Fibroblast of skin of scalp (primary cell): ENCODE data around the gene LRFN4. TPM values are rescaled to one million over a fixed set of nuclear protein-coding genes. Genes with fewer than 3 reads are reported as not detected.
A peak's percentile ranks its signal among the peaks of the same experiment; 100 is the strongest.
"Not testable (repeated sequence)": the region's sequence is repeated elsewhere in the genome, so short reads cannot be mapped to it uniquely, and the experiment has no call there.

Experiments used
- DNase-seq: peaks from one replicate; pipeline ENCODE4 v3.0.0-alpha.2; 2013
- polyA plus RNA-seq, 2 experiments: library from polyadenylated mRNA; unstranded; fragments of 120-200 nt; gene quantifications; one replicate each; pipeline ENCODE4 v1.2.1, GENCODE V29; 2013; ENCODE audit not compliant: insufficient read length in 2 of 2

LRFN4 gene
- 21.9 TPM for polyA plus RNA-seq (2013, experiment 1 of 2; ENCODE audit: insufficient read length)
- 21.7 TPM for polyA plus RNA-seq (2013, experiment 2 of 2; ENCODE audit: insufficient read length)

DNA sequence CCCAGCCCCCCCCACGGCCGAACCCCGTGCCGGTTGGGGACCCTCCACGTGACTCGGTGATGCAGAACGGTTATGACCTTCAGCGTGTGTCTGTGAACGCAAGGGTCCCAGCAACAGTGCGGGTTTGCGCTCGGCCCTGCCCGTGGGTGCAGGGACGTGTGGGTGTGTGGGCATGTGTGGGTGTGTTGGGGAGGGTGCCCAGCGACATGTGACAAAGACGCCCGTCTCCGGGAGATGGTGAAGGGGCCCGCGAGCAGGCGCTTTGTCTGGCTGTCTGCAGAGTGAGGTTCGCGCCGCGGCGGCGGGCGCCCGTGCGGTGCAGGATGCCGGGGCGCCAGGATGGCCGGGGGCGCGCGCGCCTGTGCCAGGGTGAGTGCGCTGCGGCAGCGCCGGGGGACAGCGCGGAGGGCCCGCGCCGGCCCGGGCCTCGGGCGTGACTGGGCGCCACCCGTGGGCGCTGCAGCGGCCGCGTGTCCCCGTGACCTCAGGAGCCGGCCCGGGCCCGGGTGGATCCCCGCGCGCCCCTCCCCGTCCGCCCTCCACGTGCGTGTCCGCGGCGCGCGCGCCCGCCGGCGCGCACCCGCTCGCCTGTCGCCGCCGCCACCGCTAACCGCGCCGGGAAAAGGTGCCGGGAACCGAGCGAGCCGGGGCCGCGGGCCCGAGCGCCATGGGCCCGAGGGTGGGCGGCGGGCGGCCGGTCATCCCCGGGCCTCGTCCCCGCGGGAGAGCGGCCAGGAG is at the start of gene LRFN4:
Gene LRFN4 (plus strand): TSS at position 569 of the 738 bp plus-strand sequence. CDS start 681 bp downstream, outside the sequence.
- DNase-seq, result no peak

DNA sequence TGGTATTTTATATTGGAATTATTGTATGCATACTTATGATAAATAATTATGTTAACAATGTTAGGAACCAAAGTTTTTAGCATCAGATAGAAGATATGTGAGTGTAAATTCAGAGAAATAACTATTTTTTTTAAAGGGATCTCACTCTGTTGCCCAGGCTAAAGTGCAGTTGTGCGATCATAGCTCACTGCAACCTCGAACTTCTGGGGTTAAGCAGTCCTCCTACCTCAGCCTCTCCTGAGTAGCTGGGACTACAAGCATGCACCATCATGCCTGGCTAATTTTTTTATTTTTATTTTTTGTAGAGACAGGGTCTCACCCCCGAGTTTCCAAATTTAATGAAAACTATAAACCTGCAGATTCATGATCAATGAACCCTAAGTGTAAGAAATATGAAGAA is 47.3 kb upstream of the LRFN4 start:
- no peak for DNase-seq

DNA sequence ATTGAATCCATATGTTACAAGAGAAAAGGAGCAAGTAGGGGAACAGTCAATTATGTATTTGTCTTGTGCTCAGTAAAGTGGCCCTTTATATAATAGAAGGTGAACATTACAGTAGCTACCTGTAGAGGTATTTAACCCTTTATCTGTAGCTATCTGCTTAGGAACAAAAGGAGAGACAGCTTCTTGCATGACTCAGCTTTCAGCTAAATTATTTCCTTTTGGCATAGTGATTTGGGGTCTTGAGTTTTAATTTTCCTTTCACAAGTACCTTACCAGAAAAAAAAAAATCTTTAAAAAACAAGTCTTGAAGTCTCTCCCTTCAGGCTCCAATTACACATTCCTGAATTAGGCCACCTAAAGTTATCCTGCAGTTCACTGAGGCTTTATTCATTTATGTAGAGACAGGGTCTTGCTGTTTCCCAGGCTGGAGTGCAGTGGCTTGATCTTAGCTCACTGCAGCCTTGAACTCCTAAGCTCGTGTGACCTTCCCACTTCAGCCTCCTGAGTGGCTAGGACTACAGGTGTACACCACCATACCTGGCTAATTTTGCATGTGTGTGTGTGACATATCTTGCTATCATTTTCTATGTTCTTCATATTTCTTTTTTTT is 46.2 kb upstream of the LRFN4 start:
- no peak for DNase-seq

DNA sequence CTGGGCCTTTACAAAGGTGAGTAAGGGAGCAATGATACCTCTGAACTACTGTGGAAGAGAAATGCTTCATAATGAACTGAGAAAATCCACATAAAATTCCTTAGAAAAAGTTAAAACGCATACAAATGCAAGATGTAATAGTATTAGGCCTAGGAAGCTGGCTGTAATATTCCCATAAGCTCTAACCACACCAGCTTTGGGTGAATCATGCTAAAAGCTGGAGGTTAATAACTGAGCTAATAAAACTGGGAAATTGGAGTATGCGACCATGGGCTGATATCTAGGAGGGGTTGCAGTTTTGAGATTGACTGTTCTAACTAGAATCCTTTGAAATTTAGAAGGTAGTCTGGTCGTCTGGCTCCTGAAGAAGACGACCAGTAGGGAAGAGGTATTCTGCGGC is 42.2 kb upstream of the LRFN4 start:
- DNase-seq, result no peak

DNA sequence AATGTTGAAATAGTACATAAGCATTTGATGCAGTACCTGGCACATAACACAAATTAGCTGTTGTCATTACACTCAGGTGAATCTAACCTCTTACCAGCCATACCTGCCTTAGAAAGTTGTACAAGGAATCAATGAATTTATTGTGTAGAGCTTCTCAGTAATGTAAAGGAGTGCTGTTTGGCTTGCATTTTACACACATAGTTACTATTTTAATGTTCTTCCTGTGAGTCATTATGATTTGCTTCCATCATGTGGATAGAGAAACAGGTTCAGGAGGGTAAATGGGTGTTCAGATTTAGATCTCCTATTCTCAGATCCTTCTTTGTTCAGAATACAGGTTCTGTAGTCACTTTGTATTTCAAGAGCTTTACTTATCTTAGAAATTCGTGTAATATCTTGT is 41.2 kb upstream of the LRFN4 start:
- no peak for DNase-seq

DNA sequence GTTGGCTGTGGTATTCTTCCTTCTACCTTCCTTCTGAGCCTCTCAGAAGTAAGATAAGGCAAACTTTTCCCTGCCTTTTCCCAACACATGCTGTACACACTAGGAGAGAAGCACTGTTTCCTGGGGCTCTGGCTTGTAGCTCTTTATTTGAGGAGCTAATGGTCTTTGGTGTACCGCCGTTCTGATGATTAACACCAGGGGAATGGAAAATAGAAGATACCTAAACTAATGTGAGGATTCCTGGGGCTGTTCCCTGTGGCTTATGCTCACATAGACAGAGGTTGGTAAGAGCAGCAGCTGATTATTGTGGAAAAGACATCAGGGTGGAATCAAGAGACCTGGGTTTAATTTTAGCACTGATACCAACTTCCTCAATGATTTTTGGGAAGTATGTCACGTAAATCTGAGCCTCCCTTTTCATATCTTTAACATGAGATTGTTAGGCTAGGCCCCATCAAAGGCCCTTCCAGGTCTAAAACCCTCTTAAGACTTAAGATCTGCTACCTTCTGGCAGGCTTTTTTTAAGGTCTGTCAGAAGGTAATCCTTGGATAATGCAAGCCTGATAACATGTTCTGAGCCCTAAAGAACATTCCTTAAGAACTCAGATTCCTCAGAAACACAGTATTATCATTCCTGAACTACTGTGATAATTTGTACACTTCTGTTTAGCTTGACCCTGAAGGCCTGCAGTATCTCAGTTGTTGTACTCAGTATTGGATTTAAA is 38.5 kb upstream of the LRFN4 start:
- no peak for DNase-seq

DNA sequence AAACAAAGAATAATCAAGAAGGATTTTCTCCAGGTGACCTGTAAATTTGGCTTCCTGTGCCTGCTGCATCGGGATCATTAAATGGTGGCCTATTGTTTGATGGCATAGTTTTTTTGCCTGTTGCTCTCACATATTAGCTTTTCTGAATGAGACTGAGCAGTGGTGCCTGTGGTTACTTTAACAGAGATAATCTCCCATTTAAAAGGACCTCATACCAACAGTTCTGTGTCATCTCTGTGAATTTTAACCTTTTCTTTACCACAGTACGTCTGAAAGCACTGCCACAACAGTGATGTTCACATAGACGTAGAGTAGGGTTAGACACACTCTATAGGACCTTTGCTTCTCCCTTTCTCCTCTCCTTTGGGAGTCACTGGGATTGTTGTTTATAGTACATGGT is 36.5 kb upstream of the LRFN4 start:
- DNase-seq, result no peak

DNA sequence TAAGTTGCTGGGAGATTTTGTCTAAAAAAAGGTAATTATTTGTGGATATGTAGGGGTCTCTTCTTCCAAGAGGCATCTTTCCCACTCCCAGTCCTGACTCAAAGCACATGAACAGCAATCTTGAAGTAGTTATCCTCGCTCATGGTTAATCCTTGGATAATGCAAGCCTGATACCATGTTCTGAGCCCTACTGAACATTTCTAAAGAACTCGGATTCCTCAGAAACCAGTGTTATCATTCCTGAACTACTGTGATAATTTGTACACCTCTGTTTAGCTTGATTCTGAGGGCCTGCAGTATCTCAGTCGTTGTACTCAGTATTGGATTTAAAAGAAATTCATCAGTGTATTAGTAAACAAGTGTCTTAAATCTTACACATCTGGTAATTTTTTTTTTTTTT is 36.0 kb upstream of the LRFN4 start:
- no peak for DNase-seq

DNA sequence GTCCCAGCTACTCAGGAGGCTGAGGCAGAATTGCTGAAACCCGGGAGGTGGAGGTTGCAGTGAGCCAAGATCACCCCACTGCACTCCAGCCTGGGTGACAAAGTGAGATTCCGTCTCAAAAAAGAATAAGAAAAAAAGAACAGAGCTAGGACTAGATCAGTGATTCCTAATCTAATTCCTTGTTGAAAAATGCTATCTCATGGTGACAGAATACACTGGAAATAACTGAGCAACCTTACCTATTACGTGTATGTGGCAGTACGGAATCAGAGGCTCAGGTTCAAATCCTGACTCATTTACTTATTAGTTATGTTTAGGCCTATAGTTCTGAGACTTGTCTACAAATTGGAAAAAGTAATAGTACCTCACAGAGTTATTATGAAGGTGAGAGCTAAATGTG is 33.2 kb upstream of the LRFN4 start:
- DNase-seq, result no peak

DNA sequence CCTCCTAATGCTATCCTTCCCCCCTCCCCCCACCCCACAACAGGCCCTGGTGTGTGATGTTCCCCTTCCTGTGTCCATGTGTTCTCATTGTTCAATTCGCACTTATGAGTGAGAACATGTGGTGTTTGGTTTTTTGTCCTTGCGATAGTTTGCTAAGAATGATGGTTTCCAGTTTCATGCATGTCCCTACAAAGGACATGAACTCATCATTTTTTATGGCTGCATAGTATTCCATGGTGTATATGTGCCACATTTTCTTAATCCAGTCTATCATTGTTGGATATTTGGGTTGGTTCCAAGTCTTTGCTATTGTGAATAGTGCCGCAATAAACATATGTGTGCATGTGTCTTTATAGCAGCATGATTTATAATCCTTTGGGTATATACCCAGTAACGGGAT is 32.3 kb upstream of the LRFN4 start:
- not testable (repeated sequence) for DNase-seq

DNA sequence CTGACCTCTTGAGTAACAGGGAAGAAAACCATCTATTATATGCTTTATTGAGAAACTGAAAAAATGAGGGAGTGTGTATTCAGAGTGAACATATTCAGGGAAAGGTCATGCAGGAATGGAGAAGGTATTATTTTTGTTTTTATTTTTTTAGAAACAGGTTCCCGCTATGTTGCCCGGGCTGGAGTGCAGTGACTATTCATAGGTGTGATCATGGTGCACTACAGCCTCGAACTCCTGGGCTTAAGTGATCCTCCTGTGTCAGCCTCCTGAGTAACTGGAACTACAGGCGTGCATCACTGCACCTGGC is 22.4 kb upstream of the LRFN4 start:
- DNase-seq, result no peak

DNA sequence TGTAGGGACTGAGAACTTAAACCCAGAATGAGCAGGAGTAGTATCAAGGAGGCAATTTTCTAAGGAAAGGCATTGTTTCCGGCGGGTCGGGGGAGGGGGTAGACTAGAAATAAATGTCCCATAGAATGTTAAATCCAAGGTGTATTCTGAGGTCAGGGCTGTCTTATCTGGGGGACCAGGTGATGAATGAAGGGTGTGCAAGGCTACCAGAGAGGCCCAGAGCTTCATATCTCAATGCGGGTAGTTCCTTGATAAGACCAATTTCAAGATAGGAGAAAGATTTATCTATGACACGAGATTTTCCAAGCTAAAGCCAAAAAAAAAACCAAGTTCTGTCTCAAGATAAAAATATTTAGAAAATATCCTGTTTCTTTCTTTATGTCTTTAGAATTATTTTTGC is 21.9 kb upstream of the LRFN4 start:
- DNase-seq, result no peak

DNA sequence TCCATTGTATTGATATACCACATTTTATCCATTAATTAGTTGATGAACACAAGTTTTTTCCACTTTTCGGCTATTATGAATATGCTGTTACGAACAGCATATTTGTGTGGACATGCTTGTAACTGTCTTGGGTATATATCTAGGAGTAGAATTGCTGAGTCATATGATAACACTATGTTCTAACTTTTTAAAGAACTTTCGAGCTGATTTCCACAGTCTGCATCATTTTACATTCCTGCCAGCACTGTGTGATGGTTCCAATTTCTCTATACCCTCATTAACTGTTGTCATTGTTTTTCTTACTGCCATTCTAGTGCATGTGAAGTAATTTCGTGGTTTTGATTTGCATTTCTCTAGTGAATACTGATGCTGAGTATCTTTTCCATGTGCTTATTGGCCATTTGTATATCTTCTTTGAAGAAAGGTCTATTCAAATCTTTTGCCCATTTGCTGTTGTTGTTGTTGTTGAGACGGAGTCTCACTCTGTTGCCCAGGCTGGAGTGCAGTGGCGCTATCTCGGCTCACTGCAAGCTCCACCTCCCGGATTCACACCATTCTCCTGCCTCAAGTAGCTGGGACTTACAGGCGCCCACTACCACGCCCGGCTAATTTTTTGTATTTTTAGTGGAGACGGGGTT is 21.0 kb upstream of the LRFN4 start:
- peak; percentile 73 for DNase-seq

DNA sequence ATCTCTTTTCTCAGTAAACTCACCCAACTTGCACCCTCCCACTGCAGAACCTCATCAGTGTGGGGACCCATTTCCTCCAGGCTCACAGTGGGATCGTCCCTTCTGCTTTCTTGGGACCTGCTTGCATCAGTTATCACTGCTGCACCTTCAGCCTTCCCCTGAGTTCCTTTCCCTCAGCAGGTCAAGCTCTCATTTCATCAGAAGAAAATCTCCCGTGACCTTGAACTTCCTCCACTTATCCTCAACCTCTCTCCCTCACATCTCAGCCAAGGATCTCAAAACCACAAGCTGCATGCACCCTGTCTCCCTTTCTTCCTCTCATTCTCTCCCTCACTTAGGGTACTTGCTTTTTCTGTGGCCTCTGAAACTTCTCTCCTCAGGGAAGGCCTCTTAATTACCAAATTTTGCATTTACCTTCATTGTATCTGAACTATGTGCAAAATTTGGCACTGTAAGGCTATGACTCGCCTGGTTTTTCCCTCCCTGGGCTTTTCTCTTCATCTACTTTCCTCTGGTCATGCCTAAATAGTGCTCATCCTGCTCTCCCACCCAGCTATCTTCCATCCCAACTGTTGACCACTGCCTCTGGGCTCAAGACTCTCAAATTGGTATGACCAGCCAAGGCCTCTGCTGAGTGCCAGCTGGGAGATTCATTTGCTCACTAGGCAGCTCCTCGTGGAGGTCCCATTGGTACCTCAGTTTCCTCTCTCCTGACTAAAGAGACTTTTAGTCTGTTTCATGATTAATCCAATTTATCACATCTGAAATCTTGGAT is 16.4 kb upstream of the LRFN4 start:
- no peak for DNase-seq

DNA sequence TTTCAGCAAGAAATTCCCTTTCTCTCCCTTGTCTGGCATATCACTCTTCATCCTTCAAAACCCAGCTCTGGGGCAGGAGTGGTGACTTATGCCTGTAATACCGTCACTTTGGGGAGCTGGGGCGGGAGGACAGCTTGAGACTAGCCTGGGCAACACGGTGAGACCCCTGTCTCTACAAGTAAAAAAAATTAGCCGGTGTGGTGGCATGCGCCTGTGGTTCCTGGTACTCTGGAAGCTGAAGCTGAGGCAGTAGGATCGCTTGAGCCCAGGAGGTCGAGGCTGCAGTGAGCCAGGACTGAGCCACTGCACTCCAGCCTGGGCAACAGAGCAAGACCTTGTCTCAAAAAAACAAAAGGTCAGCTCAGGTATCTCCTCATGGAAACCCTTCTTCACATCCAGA is 15.0 kb upstream of the LRFN4 start:
- DNase-seq, result no peak

DNA sequence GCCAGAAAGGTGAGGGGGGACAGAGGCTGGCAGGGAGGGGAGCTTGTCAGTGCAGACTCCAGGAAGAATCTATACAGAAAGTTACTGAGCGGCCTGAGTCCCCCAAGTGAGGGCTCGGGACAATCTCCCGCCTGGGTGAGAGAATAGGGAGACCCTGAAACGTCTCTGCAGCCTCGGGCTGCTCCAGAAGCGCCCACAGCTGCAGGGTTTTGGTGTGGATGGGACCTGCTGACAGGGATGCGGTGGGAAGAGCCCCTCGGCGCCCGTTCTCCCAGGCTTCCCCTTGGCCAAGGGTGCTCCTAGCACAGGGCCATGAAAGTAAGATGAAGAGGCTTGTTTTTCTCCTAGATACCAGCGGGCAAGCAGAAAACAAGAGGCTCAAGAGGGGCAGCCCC is 14.4 kb upstream of the LRFN4 start:
- DNase-seq, result no peak

DNA sequence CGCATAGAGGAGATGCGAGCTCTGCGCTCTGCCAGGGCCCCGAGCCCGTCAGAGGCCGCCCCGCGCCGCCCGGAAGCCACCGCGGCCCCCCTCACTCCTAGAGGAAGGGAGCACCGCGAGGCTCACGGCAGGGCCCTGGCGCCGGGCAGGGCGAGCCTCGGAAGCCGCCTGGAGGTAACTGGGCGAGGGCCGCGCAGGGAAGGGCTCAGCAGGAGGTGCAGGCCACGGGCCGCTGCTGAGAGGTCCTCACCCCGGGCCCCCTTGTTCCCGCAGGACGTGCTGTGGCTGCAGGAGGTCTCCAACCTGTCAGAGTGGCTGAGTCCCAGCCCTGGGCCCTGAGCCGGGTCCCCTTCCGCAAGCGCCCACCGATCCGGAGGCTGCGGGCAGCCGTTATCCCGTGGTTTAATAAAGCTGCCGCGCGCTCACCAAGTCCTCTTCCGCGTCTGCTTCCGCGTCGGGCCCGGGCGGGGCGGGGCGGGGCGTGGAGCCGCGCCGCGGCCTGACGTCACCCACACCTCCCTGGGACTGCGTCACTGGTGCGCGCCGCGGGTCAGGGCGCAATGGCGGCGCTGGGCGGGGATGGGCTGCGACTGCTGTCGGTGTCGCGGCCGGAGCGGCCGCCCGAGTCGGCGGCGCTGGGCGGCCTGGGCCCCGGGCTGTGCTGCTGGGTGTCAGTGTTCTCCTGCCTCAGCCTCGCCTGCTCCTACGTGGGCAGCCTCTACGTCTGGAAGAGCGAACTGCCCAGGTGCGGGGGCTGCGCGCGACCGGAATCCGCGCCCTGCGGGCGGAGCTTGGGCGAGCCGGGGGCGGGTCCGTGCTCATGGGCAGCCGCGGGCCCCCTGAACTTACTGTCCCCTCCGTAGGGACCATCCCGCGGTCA is 13.7 kb upstream of the LRFN4 start, which contains the start of gene RCE1:
Gene RCE1 (plus strand): TSS at position 546 of the 880 bp plus-strand sequence. CDS start 15 bp downstream, at position 561.
- peak; percentile 91 for DNase-seq

DNA sequence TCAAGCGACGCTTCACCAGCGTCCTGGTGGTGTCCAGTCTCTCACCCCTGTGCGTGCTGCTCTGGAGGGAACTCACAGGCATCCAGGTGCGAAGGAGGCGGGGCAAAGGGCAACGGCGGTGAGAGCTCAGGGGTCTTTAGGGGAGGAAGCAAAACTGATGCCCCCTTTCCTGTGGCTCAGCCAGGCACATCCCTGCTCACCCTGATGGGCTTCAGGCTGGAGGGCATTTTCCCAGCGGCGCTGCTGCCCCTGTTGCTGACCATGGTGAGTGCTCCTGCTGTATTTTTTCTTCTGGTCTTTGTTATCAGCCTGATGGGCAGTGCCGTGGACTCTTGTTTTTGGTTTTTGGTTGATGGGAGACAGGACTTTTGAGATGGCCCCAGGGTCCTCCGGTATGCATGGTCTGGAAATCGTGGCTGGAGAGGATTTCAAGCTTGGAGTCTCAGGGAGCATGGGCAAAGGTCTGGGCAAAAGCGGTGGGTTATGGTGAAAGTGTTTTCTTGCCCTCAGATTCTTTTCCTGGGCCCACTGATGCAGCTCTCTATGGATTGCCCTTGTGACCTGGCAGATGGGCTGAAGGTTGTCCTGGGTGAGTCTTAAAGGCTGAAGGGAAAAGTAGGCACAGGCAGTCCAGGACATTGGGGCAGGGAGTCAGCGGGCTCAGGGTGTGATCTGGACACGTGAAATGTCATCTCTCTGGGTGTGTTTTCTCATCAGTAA is 12.9 kb upstream of the LRFN4 start:
- DNase-seq, result no peak

DNA sequence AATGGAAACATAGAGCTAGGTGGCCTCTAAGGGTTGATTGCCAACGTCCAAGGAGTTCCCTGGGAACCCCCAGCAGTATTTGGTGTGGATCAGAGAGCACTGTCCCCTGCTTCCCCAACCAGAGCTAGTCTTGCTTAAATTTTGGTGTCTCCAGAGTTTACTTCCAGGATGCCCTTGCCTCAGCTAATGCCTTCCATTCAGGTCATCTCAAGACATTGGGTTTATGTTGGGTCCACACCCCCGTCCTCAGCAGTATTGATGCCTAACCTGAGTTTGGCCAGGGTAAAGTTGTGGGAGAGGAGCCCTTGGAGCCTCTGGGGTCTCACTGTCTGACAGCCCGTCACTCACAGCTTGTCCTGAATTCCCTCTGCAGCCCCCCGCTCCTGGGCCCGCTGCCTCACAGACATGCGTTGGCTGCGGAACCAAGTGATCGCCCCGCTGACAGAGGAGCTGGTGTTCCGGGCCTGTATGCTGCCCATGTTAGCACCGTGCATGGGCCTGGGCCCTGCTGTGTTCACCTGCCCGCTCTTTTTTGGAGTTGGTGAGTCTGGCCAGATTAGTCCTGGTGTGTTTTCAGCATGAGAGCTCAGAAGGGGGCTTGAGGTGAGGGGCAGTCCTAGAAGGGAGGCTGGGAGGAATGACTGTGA is 12.2 kb upstream of the LRFN4 start:
- DNase-seq, result no peak
